ENCODE results near the gene TBC1D10A.

Gene TBC1D10A

DNA sequence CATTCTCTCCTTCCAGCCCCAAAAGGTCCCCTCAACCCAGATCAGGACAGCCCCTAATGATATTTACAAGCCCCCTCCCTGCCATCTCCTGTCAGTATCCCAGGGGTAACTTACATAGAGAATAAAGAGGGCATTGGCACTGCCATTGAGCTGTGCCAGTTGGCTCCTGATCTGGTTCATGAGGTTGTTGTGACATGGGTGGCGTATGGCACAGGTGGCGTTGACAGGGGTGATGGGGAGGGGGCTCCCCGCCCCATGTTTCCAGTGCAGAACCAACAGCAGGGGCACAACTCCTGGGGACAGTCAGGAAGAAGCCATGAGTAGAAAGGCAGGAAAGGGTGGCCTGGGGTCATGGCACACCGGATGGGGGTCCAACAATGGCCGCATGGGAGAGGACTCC lies 82.1 kb downstream of the TBC1D10A start:
- DNase-seq (ENCODE audit: extremely low read depth, low read depth), result no peak
- TF ChIP-seq, protein P1, sequence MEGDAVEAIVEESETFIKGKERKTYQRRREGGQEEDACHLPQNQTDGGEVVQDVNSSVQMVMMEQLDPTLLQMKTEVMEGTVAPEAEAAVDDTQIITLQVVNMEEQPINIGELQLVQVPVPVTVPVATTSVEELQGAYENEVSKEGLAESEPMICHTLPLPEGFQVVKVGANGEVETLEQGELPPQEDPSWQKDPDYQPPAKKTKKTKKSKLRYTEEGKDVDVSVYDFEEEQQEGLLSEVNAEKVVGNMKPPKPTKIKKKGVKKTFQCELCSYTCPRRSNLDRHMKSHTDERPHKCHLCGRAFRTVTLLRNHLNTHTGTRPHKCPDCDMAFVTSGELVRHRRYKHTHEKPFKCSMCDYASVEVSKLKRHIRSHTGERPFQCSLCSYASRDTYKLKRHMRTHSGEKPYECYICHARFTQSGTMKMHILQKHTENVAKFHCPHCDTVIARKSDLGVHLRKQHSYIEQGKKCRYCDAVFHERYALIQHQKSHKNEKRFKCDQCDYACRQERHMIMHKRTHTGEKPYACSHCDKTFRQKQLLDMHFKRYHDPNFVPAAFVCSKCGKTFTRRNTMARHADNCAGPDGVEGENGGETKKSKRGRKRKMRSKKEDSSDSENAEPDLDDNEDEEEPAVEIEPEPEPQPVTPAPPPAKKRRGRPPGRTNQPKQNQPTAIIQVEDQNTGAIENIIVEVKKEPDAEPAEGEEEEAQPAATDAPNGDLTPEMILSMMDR (IDR thresholded peaks at IDR 0.05; ENCODE audit: low read depth, low read length), result no peak

DNA sequence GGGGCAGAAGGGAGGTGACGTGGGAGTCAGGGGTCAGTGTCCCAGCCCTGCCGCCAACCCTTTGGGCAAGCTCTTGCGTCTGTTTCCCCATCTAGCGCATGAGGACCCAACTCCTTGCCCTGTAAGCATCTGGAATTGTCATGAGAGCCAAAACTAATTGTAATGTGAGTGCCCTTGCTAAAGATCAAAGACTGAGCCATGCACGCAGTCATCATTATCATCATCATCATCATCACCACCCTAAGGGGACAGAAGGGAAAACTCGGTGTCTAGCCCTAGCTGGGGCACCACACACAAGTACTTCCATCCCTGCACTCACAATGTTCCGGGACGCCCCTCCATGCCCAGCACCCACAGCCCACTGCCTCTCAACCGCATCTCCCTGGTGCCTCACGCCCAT lies 82.7 kb downstream of the TBC1D10A start:
- DNase-seq (ENCODE audit: extremely low read depth, low read depth), result no peak
- TF ChIP-seq, protein P1 (IDR thresholded peaks at IDR 0.05; ENCODE audit: low read depth, low read length), result no peak

DNA sequence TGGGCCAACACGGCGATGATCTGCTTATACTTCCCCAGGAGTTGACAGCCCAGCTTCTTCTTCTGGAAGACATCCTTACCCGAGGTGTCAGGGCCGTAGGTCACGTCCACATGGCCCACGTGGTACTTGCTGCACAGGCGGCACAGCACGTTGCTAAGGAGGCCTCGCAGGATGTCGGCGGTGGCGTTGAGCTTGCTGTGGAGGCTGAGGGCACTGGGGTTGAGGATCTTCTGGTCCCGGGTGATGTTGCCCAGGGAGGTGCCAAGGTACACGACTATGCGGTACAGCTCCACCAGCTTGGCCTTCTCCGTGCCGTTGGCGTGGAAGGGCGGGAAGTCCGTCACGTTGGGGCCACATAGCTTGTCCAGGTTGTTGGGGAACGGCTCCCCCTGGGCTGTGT lies 83.1 kb downstream of the TBC1D10A start:
- no peak for DNase-seq (ENCODE audit: extremely low read depth, low read depth)
- TF ChIP-seq, protein P1 (IDR thresholded peaks at IDR 0.05; ENCODE audit: low read depth, low read length), result no peak

Measured in AG09319 (cell line).